Keratinocyte (primary cell): Measurements from ENCODE around the gene RGS6. TPM values are rescaled to one million over a fixed set of nuclear protein-coding genes. Genes with fewer than 3 reads are reported as not detected.
A peak's percentile ranks its signal among the peaks of the same experiment; 100 is the strongest.

Source experiments
- DNase-seq: peaks from one replicate; pipeline ENCODE4 v3.0.0-alpha.2; 2011; ENCODE audit warnings: low read depth, missing footprints, low spot score
- FAIRE-seq: peaks from 2 replicates; lab custom pipeline; 2011; peaks lifted over from hg19 to GRCh38; lab: Jason Lieb, UNC
- H2AFZ ChIP-seq: 2 replicates; pipeline ENCODE4 v1.6.0; 2012; ENCODE audit warnings: low read length, control low read depth, inconsistent platforms; ENCODE audit not compliant: control insufficient read depth
- H3K27ac ChIP-seq: 2 replicates; pipeline ENCODE4 v1.5.1; 2011; ENCODE audit warnings: low read length; ENCODE audit not compliant: control insufficient read depth, insufficient read depth
- H3K27me3 ChIP-seq: 3 replicates; pipeline ENCODE4 v1.6.0; 2011; ENCODE audit warnings: low read length; ENCODE audit not compliant: control insufficient read depth, insufficient read depth; ENCODE audit errors: extremely low read depth
- H3K36me3 ChIP-seq, 2 experiments: 2 replicates in 1 of 2; 3 replicates in 1 of 2; pipeline ENCODE4 v1.5.1; 2011; ENCODE audit warnings: low read length in 2 of 2, mild to moderate bottlenecking in 1 of 2; ENCODE audit not compliant: control insufficient read depth in 2 of 2, insufficient read depth in 2 of 2; ENCODE audit errors: extremely low read depth in 1 of 2
- H3K4me1 ChIP-seq: 3 replicates; pipeline ENCODE4 v1.5.1; 2011; ENCODE audit warnings: low read length; ENCODE audit not compliant: control insufficient read depth, insufficient read depth; ENCODE audit errors: extremely low read depth
- H3K4me2 ChIP-seq: 3 replicates; pipeline ENCODE4 v1.6.0; 2011; ENCODE audit warnings: low read depth, low read length; ENCODE audit not compliant: control insufficient read depth, insufficient read depth; ENCODE audit errors: extremely low read depth
- H3K4me3 ChIP-seq, 3 experiments: fragments of 200-600 bp in 1 of 3; sonication (generic) in 1 of 3; 2 replicates in 2 of 3; 3 replicates in 1 of 3; pipeline ENCODE4 v1.5.1; 2011 to 2016; ENCODE audit warnings: low read length in 3 of 3, mild to moderate bottlenecking in 3 of 3, control low read depth in 2 of 3, inconsistent platforms in 1 of 3, low read depth in 1 of 3, mixed read lengths in 1 of 3, mixed run types in 1 of 3, moderate library complexity in 1 of 3; ENCODE audit not compliant: control insufficient read depth in 2 of 3, insufficient read depth in 2 of 3; ENCODE audit errors: extremely low read depth in 1 of 3
- H3K79me2 ChIP-seq: 2 replicates; pipeline ENCODE4 v1.6.0; 2012; ENCODE audit warnings: low read length; ENCODE audit not compliant: control insufficient read depth, insufficient read depth
- H3K9ac ChIP-seq: 3 replicates; pipeline ENCODE4 v1.6.0; 2011; ENCODE audit warnings: low read length; ENCODE audit not compliant: control insufficient read depth, insufficient read depth; ENCODE audit errors: extremely low read depth
- H3K9me1 ChIP-seq: 3 replicates; pipeline ENCODE4 v1.6.0; 2011; ENCODE audit warnings: low read length; ENCODE audit not compliant: control insufficient read depth, insufficient read depth; ENCODE audit errors: extremely low read depth
- H3K9me3 ChIP-seq: 2 replicates; pipeline ENCODE4 v1.5.1; 2012; ENCODE audit warnings: low read depth, low read length; ENCODE audit not compliant: control insufficient read depth
- H4K20me1 ChIP-seq: 3 replicates; pipeline ENCODE4 v1.6.0; 2011; ENCODE audit warnings: low read length; ENCODE audit not compliant: control insufficient read depth, insufficient read depth; ENCODE audit errors: extremely low read depth
- EZH2 ChIP-seq: IDR thresholded peaks from one replicate; pipeline ENCODE4 v1.6.1; 2012; ENCODE audit warnings: inconsistent platforms, mild to moderate bottlenecking, low read length, moderate library complexity
- dilution Hi-C: fragments of 300-500 bp; cut with MboI; formaldehyde crosslinking; loops from one replicate; pipeline ENCODE4 v1.7.0; 2020; ENCODE audit warnings: low sequenced_read_pairs; ENCODE audit not compliant: extremely low pct_ligation_motif_present
- polyA plus RNA-seq, 5 experiments: library from polyadenylated mRNA; depleted of rRNA in 3 of 5; stranded (reverse) in 3 of 5; stranded (forward) in 1 of 5; unstranded in 1 of 5; fragments of >200 nt; gene quantifications; 1 replicate in 1 of 5; 2 replicates in 3 of 5; 3 replicates in 1 of 5; pipeline versions ENCODE4 v1.2.1 to v1.2.3, GENCODE V29; 2011 to 2012; ENCODE audit warnings: missing spikeins in 2 of 5, low read depth in 1 of 5, low replicate concordance in 1 of 5
- TF ChIP-seq, protein P1 (sequence below), 3 experiments: IDR thresholded peaks in 1 of 3; conservative IDR thresholded peaks in 1 of 3; optimal IDR thresholded peaks in 1 of 3; 2 replicates in 2 of 3; 3 replicates in 1 of 3; pipeline versions ENCODE3 to v1.5.1; 2011; ENCODE audit warnings: low read length in 3 of 3, mild to moderate bottlenecking in 3 of 3, moderate library complexity in 2 of 3, control low read depth in 1 of 3, inconsistent platforms in 1 of 3; ENCODE audit not compliant: insufficient read depth in 2 of 3; ENCODE audit errors: extremely low read depth in 1 of 3

The RGS6 gene
- polyA plus RNA-seq, 1 donor (not counting 4 experiments of a cell fraction or from before 2014, with no cell fraction given) = not detected

DNA sequence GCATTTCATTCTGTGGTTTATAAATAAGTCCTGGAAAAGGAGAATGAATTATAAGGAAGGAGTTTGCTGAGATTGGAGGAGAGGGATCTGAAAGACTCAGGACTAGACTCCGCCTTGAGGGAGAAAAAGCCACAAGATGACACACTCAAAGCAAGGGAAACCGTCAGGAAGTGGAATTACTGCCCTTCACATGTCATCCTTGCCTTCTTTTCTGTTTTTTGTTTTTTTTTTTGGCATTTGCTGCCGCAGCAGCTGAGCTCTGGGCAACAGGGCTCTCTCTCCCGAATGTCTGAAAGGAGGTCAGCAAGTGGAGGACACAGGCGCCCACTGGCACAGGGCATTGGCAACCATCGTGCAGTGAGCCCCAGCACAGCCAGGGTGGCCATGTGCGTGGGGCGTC is 616.8 kb downstream of the RGS6 start:
- no peaks in the 10 kb centered on the region for H4K20me1 ChIP-seq
- H3K79me2 ChIP-seq = no peaks in the 10 kb centered on the region
- DNase-seq = no peak
- no peaks in the 10 kb centered on the region for H3K36me3 ChIP-seq
- no peak for TF ChIP-seq EZH2
- TF ChIP-seq, protein P1, sequence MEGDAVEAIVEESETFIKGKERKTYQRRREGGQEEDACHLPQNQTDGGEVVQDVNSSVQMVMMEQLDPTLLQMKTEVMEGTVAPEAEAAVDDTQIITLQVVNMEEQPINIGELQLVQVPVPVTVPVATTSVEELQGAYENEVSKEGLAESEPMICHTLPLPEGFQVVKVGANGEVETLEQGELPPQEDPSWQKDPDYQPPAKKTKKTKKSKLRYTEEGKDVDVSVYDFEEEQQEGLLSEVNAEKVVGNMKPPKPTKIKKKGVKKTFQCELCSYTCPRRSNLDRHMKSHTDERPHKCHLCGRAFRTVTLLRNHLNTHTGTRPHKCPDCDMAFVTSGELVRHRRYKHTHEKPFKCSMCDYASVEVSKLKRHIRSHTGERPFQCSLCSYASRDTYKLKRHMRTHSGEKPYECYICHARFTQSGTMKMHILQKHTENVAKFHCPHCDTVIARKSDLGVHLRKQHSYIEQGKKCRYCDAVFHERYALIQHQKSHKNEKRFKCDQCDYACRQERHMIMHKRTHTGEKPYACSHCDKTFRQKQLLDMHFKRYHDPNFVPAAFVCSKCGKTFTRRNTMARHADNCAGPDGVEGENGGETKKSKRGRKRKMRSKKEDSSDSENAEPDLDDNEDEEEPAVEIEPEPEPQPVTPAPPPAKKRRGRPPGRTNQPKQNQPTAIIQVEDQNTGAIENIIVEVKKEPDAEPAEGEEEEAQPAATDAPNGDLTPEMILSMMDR (optimal IDR thresholded peaks at IDR 0.05 in 1 of 3, IDR thresholded peaks at IDR 0.05 in 1 of 3, conservative IDR thresholded peaks at IDR 0.05 in 1 of 3; ENCODE audit: extremely low read depth in 1 of 3, insufficient read depth in 2 of 3, low read length in 3 of 3) = no peak
- H3K9me1 ChIP-seq = no peaks in the 10 kb centered on the region
- no peaks in the 10 kb centered on the region for H3K9me3 ChIP-seq
- no peak overlapping the region for H3K4me3 ChIP-seq
- no peak overlapping the region for H3K9ac ChIP-seq
- dilution Hi-C loops = no loop called here
- H3K4me1 ChIP-seq = peaks cover 36% of the 10 kb centered on the region
- H2AFZ ChIP-seq = no peak overlapping the region
- peak; percentile 67 for FAIRE-seq
- no peak overlapping the region for H3K27ac ChIP-seq
- peaks cover 18% of the 10 kb centered on the region for H3K27me3 ChIP-seq
- H3K4me2 ChIP-seq = peak overlapping the region; percentile 19

DNA sequence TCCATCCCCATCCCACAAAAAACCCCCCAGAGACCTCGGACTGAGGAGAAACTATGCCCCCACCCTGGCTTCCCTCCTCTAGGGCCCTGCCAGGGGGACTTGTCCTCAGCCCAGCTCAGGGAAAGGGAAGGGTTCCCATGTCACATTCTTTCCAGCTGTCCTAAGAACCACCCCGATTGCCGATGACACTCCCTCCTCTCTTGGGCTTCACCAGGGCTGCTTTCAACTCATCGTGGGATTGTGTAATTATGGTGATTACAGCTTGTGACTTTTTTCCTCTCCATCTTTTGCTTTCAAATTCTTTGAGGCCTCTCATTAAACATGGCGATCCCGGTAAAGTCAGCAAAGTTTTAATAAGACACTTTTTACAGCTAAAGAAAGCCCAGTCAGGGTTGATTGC is 617.6 kb downstream of the RGS6 start:
- FAIRE-seq (no peak), DNase-seq (no peak)
- peaks cover 27% of the 10 kb centered on the region for H3K4me1 ChIP-seq
- no peak overlapping the region for H3K4me2 ChIP-seq
- H3K27me3 ChIP-seq = peaks cover 23% of the 10 kb centered on the region
- no peak for TF ChIP-seq EZH2
- TF ChIP-seq, protein P1 (optimal IDR thresholded peaks at IDR 0.05 in 1 of 3, IDR thresholded peaks at IDR 0.05 in 1 of 3, conservative IDR thresholded peaks at IDR 0.05 in 1 of 3; ENCODE audit: extremely low read depth in 1 of 3, insufficient read depth in 2 of 3, low read length in 3 of 3) = no peak
- no peaks in the 10 kb centered on the region for H3K79me2 ChIP-seq
- H3K9ac ChIP-seq = no peak overlapping the region
- H2AFZ ChIP-seq = no peak overlapping the region
- no peak overlapping the region for H3K4me3 ChIP-seq
- dilution Hi-C loops = no loop called here
- no peaks in the 10 kb centered on the region for H3K36me3 ChIP-seq
- no peaks in the 10 kb centered on the region for H3K9me1 ChIP-seq
- no peaks in the 10 kb centered on the region for H4K20me1 ChIP-seq
- H3K9me3 ChIP-seq = no peaks in the 10 kb centered on the region
- no peak overlapping the region for H3K27ac ChIP-seq
